Ishikawa (cell line): Measurements from ENCODE around the gene MTF2.

Experiments
- CEBPB ChIP-seq: IDR thresholded peaks from 2 replicates; pipeline ENCODE4 v1.6.1; 2012
- CREB1 ChIP-seq: IDR thresholded peaks from 2 replicates; pipeline ENCODE4 v1.6.1; 2012; ENCODE audit warnings: low read depth
- EGR1 ChIP-seq: IDR thresholded peaks from 2 replicates; pipeline ENCODE4 v1.6.1; 2012
- EP300 ChIP-seq: IDR thresholded peaks from 2 replicates; pipeline ENCODE4 v1.6.1; 2012; ENCODE audit warnings: borderline replicate concordance
- FOXM1 ChIP-seq: IDR thresholded peaks from 2 replicates; pipeline ENCODE4 v1.6.1; 2012; ENCODE audit warnings: low read depth, borderline replicate concordance
- MAX ChIP-seq: IDR thresholded peaks from 2 replicates; pipeline ENCODE4 v1.6.1; 2012
- NFIC ChIP-seq: IDR thresholded peaks from 2 replicates; pipeline ENCODE4 v1.6.1; 2012
- RAD21 ChIP-seq: IDR thresholded peaks from 2 replicates; pipeline ENCODE4 v1.6.1; 2012; ENCODE audit warnings: low read depth
- REST ChIP-seq: IDR thresholded peaks from 2 replicates; pipeline ENCODE4 v1.6.1; 2012; ENCODE audit warnings: low read depth, mild to moderate bottlenecking
- TAF1 ChIP-seq: IDR thresholded peaks from 2 replicates; pipeline ENCODE4 v1.6.1; 2012; ENCODE audit warnings: low read depth, mild to moderate bottlenecking
- TCF12 ChIP-seq: IDR thresholded peaks from 2 replicates; pipeline ENCODE4 v1.6.1; 2012; ENCODE audit warnings: low read depth
- TEAD4 ChIP-seq: IDR thresholded peaks from 2 replicates; pipeline ENCODE4 v1.6.1; 2012
- USF1 ChIP-seq: IDR thresholded peaks from 2 replicates; pipeline ENCODE4 v1.6.1; 2012
- YY1 ChIP-seq: IDR thresholded peaks from 2 replicates; pipeline ENCODE4 v1.6.1; 2012; ENCODE audit warnings: low read depth
- ZBTB7A ChIP-seq: IDR thresholded peaks from 2 replicates; pipeline ENCODE4 v1.6.1; 2012; ENCODE audit warnings: low read depth

Gene MTF2

GRCh38 chr1:93095804-93096585, 16.9 kb downstream of the MTF2 start:
- TF ChIP-seq REST = no peak
- no peak for TF ChIP-seq FOXM1

- TF ChIP-seq YY1 (no peak), ZBTB7A (no peak), TEAD4 (no peak), MAX (no peak), FOXM1 (no peak)
Measured at GRCh38 chr1:93102142-93102541, 23.1 kb downstream of the MTF2 start.

- TF ChIP-seq TEAD4 = no peak
- TF ChIP-seq CEBPB = no peak
- no peak for TF ChIP-seq TCF12
- TF ChIP-seq RAD21 = no peak
- no peak for TF ChIP-seq FOXM1
- TF ChIP-seq EP300 = no peak
- TF ChIP-seq EGR1 = no peak
- no peak for TF ChIP-seq ZBTB7A
- no peak for TF ChIP-seq MAX
- no peak for TF ChIP-seq YY1
- TF ChIP-seq USF1 = no peak
- TF ChIP-seq TAF1 = no peak
- TF ChIP-seq NFIC = no peak
- TF ChIP-seq CREB1 = no peak
- TF ChIP-seq REST = no peak
Measured at GRCh38 chr1:93106226-93106625, 27.1 kb downstream of the MTF2 start.

- no peak for TF ChIP-seq FOXM1
Measured at GRCh38 chr1:93107395-93107794, 28.3 kb downstream of the MTF2 start.

- TF ChIP-seq RAD21 (no peak), NFIC (no peak), REST (no peak), CREB1 (no peak), TEAD4 (no peak), CEBPB (no peak)
Measured at GRCh38 chr1:93108335-93108734, 29.3 kb downstream of the MTF2 start.

GRCh38 chr1:93109578-93109977, 30.5 kb downstream of the MTF2 start:
- TF ChIP-seq FOXM1 = no peak
- no peak for TF ChIP-seq REST
- TF ChIP-seq MAX = no peak
- TF ChIP-seq CREB1 = no peak
- no peak for TF ChIP-seq TCF12
- no peak for TF ChIP-seq CEBPB
- TF ChIP-seq TAF1 = no peak
- TF ChIP-seq EGR1 = no peak
- TF ChIP-seq EP300 = no peak
- no peak for TF ChIP-seq RAD21
- TF ChIP-seq ZBTB7A = no peak
- TF ChIP-seq USF1 = no peak
- TF ChIP-seq TEAD4 = no peak
